ENCODE results near the gene ASIC3.
A peak's percentile ranks its signal among the peaks of the same experiment; 100 is the strongest.
"Not testable (repeated sequence)": the region's sequence is repeated elsewhere in the genome, so short reads cannot be mapped to it uniquely, and the experiment has no call there.

Gene ASIC3

GRCh38 chr7:151047976-151048815 lies at the start of gene ASIC3:
TSS of gene ASIC3 (plus strand) at chr7:151048531. CDS start at chr7:151048886, 355 bp downstream.
- DNase-seq (ENCODE audit: low read depth, low spot score): no peak

DNA sequence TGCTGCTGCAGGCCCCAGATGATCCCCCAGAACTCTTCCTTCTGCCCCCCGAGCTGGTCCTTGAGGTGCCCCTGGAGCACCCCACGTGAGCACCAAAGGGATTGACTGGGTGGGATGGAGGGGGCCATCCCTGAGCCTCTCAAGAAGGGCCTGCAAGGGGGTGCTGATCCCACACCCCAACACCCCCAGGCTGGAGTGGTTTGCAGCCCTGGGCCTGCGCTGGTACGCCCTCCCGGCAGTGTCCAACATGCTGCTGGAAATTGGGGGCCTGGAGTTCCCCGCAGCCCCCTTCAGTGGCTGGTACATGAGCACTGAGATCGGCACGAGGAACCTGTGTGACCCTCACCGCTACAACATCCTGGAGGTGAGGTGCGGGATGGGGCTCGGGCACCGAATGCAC lies 49.3 kb upstream of the ASIC3 start:
- no peak for DNase-seq (ENCODE audit: low read depth, low spot score)

- no peak for DNase-seq (ENCODE audit: low read depth, low spot score)
Measured at GRCh38 chr7:150999497-151000230, 48.7 kb upstream of the ASIC3 start.

GRCh38 chr7:151000897-151001495 lies 47.3 kb upstream of the ASIC3 start:
- DNase-seq (ENCODE audit: low read depth, low spot score): no peak

DNA sequence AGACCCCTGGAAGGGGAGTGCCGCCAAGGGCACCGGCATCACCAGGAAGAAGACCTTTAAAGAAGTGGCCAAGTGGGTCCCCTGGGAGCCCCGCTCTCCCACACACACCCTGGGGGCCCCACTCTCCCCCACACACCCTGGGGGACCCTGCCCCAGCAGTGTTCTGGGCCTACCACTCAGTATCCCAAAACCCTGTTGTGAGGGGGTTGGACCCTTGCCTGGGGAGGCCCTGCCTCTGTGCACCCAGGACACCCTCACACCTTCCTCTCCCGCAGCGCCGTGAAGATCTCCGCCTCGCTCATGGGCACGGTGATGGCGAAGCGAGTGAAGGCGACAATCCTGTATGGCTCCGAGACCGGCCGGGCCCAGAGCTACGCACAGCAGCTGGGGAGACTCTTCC lies 46.8 kb upstream of the ASIC3 start:
- DNase-seq (ENCODE audit: low read depth, low spot score): no peak

GRCh38 chr7:151003572-151003971 lies 44.8 kb upstream of the ASIC3 start:
- peak; percentile 79 for DNase-seq (ENCODE audit: low read depth, low spot score)

- no peak for DNase-seq (ENCODE audit: low read depth, low spot score)
Measured at GRCh38 chr7:151005566-151005965, 42.8 kb upstream of the ASIC3 start.

DNA sequence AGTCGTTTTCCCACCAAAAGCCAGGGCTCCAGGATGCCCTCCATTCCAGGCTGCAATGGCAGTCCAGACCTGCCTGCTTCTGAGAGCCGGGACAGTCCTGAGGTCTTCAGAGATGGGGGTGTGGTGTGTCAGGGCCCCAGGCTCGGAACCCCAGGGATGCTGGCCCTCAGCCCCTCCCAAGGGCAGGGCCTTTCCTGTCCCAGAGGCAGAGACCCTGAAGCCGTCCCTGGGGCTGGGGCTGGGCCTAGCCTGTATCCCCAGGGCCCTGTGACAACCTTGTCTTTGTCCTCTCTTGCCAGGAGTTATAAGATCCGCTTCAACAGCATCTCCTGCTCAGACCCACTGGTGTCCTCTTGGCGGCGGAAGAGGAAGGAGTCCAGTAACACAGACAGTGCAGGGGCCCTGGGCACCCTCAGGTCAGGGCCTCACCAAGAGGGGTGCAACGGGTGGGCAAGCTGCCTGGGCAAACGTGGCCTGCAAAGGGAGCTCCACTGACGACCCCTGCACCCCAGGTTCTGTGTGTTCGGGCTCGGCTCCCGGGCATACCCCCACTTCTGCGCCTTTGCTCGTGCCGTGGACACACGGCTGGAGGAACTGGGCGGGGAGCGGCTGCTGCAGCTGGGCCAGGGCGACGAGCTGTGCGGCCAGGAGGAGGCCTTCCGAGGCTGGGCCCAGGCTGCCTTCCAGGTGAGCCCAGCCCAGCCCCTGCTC lies 41.6 kb upstream of the ASIC3 start:
- no peak for DNase-seq (ENCODE audit: low read depth, low spot score)

DNA sequence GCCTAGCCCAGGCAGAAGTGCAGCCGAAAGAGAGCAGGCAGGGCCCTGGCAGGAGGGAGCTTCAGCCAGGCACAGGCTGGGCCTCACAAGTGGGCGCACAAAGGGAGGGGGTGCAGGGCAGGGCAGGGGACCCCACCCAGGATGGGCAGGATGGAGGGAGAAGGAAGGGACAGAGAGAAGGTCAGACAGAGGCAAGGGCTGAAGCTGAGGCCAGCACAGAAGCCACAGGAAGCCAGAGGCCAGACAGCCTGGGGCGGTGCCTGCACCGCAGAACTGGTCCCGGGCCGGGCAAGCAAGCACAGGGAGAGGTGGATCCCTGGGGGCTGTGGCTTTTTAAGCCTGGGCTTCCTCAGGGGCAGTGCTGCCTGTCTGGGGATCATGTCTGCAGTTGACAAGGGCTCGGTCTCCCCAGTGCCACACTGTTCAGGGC lies 40.8 kb upstream of the ASIC3 start:
- no peak for DNase-seq (ENCODE audit: low read depth, low spot score)

DNA sequence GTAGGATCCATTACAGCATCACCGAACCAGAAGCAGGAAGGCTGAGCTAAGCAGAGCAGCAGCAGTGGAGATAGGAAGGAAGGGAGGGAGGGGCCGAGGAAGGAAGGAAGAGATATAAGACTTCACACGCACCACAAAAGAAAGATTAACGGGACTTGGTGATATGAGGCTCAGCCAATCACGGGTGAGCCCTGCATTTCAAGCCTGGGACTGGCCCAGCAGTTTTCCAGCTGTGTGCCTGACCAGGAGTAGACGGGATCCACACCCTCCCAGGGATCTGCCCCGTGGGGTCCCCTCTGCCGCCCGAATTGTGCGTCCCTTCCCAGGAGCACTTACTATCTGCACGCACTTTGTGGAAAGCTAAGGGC lies 40.2 kb upstream of the ASIC3 start:
- DNase-seq (ENCODE audit: low read depth, low spot score): no peak

DNA sequence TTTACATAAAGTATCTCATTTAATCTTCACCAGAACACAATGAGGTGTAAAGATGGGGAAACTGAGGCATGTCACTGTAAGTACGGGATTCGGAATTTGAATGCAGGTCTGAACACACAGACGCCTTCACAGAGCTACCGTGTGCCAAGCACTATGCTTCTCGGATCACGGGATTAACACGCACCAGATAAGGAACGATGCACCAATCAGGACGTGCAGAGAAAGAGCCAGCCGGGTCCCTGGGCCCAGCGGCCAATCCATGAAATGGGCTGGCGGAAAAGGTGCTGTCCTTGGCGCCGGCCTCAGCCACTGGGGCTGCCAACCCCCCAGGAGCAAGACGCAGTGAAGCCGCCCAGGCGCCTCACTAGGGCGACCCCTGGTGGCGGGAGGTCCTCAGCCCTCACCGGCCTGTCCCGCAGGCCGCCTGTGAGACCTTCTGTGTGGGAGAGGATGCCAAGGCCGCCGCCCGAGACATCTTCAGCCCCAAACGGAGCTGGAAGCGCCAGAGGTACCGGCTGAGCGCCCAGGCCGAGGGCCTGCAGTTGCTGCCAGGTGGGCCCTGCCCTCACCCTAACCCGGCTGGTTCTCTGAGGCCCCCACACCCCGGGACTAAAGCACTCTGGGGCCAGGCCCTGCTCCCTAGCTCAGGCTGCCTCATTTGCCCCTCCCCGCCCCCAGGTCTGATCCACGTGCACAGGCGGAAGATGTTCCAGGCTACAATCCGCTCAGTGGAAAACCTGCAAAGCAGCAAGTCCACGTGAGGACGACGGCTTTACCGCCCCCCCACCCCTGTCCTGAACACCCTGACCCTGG lies 39.6 kb upstream of the ASIC3 start:
- DNase-seq (ENCODE audit: low read depth, low spot score): peak; percentile 39

DNA sequence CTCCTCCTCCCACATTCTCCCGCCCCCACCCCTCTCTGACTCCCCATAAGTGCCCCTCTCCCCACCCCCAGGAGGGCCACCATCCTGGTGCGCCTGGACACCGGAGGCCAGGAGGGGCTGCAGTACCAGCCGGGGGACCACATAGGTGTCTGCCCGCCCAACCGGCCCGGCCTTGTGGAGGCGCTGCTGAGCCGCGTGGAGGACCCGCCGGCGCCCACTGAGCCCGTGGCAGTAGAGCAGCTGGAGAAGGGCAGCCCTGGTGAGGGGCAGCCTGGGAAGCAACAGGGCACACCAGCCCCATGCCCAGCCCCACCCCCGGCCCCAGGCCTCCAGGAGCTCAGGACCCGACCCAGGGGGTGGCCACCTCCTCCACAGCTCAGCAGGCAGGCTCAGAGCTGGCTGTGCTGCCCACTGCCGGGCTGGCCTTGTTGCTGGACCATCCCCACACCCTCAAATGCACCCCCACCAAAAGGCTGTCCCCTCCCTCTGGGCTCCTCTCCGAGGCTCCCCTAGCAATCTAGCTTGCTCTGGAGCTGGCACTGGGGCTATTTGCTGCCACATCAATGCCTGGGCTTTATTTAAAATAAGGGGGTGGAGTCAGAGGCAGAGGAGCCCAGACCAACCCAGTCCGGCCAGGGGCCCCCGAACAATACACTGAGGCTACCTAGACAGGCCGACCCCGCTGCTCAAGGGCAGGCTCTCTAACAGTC lies 38.8 kb upstream of the ASIC3 start:
- DNase-seq (ENCODE audit: low read depth, low spot score): no peak

DNA sequence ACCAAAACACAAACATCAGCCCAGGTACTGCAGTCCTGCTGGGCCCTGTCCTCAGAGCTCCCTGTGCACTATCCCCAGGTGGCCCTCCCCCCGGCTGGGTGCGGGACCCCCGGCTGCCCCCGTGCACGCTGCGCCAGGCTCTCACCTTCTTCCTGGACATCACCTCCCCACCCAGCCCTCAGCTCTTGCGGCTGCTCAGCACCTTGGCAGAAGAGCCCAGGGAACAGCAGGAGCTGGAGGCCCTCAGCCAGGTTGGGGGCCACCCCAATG lies 38.4 kb upstream of the ASIC3 start:
- no peak for DNase-seq (ENCODE audit: low read depth, low spot score)

GRCh38 chr7:151010307-151011096 lies 37.8 kb upstream of the ASIC3 start:
- peak; percentile 38 for DNase-seq (ENCODE audit: low read depth, low spot score)

DNA sequence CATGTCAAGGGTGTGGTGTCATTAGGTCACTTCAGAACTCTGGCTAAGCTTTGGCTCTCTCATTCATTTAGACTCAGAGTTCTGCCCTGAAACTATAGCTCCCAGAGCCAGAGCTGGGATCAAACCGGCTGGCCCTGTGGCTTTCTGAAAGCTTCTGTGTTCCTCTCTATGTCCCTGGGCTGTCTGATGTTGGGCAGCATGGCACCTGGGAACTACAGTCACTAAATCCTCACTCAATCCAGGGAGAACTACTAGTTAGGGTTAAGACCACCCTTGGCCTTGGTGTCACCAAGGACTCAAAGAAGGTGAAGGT lies 37.3 kb upstream of the ASIC3 start:
- no peak for DNase-seq (ENCODE audit: low read depth, low spot score)

DNA sequence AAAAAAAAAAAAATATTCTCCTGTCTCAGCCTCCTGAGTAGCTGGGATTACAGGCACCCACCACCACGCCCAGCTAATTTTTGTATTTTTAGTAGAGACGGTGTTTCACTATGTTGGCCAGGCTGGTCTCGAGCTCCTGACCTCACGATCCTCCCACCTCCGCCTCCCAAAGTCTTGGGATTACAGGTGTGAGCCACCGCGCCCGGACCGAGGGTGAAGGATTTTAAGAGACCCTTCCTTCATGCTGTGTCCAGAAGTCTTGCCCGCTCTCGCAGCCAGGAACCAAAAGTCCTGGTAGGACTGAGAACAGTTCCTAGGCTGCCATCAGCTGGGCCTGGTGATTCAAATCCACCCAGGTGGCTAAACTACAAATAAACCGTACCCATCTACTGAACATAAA lies 36.7 kb upstream of the ASIC3 start:
- not testable (repeated sequence) for DNase-seq (ENCODE audit: low read depth, low spot score)

- no peak for DNase-seq (ENCODE audit: low read depth, low spot score)
Measured at GRCh38 chr7:151012031-151012692, 36.2 kb upstream of the ASIC3 start.

- peak; percentile 62 for DNase-seq (ENCODE audit: low read depth, low spot score)
Measured at GRCh38 chr7:151012911-151013347, 35.4 kb upstream of the ASIC3 start.

DNA sequence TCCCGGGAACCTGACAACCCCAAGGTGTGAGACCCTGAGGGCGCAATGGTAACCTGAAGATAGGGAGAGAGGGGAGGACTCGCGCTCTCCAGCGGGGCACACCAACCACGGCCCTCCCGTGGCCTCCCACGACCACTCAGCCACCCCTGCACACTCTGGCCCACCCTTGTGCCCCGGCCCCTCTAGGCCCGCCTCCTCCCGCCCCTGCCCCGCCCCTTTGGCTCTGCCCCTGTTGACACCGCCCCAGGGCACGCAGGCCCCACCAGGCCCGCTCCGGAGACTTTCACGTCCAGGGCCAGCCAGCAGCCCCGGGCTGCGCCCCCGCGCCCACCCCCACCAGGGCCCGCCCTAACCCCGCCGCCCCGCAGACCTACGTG lies 35.0 kb upstream of the ASIC3 start:
- no peak for DNase-seq (ENCODE audit: low read depth, low spot score)
